NCI-H82 treated with DMSO at 0.1 percent for 48 hours (cell line): ENCODE measurements around the gene TYMP.
A peak's percentile ranks its signal among the peaks of the same experiment; 100 is the strongest.

Experiments
- DNase-seq: peaks from one replicate; lab custom pipeline; 2025; ENCODE audit not compliant: unreplicated experiment; lab: John Stamatoyannopoulos, UW

The TYMP gene

GRCh38 chr22:50529897-50530579, at the start of gene TYMP:
Gene TYMP (minus strand): TSS chr22:50530012. CDS start chr22:50529709, 303 bp downstream.
- DNase-seq = no peak

- no peak for DNase-seq
Observed at GRCh38 chr22:50578776-50579310, 49.0 kb upstream of the TYMP start.

GRCh38 chr22:50577987-50578775, 48.4 kb upstream of the TYMP start, which contains the start of gene CPT1B:
Gene CPT1B (minus strand): TSS chr22:50578427. CDS start chr22:50577915, 512 bp downstream.
- DNase-seq = no peak

GRCh38 chr22:50577697-50577986, 47.8 kb upstream of the TYMP start:
- DNase-seq = no peak

- no peak for DNase-seq
Observed at GRCh38 chr22:50576806-50577696, 47.2 kb upstream of the TYMP start.

GRCh38 chr22:50576070-50576469, 46.3 kb upstream of the TYMP start:
- DNase-seq = peak; percentile 84

- no peak for DNase-seq
Observed at GRCh38 chr22:50575426-50575941, 45.7 kb upstream of the TYMP start.

- DNase-seq = no peak
Observed at GRCh38 chr22:50574383-50574755, 44.6 kb upstream of the TYMP start.

GRCh38 chr22:50573491-50574382, 43.9 kb upstream of the TYMP start:
- no peak for DNase-seq

- no peak for DNase-seq
Observed at GRCh38 chr22:50572965-50573364, 43.2 kb upstream of the TYMP start.

- no peak for DNase-seq
Observed at GRCh38 chr22:50571264-50572175, 41.7 kb upstream of the TYMP start.

- DNase-seq = no peak
Observed at GRCh38 chr22:50570861-50571260, 41.0 kb upstream of the TYMP start.

- no peak for DNase-seq
Observed at GRCh38 chr22:50569896-50570535, 40.2 kb upstream of the TYMP start.

GRCh38 chr22:50569041-50569459, 39.2 kb upstream of the TYMP start:
- DNase-seq = no peak

GRCh38 chr22:50568626-50569025, 38.8 kb upstream of the TYMP start:
- no peak for DNase-seq

- peak; percentile 54 for DNase-seq
Observed at GRCh38 chr22:50567721-50568252, 38.0 kb upstream of the TYMP start.

GRCh38 chr22:50564289-50564688, 34.5 kb upstream of the TYMP start:
- DNase-seq = no peak

- DNase-seq = no peak
Observed at GRCh38 chr22:50563413-50564160, 33.8 kb upstream of the TYMP start.
